ENCODE measurements around the gene DBNDD1. TPM values are rescaled to one million over a fixed set of nuclear protein-coding genes. Genes with fewer than 3 reads are reported as not detected.
"Not testable (repeated sequence)": the region's sequence is repeated elsewhere in the genome, so short reads cannot be mapped to it uniquely, and the experiment has no call there.

Gene DBNDD1
- total RNA-seq, 4 donors from 2014 or later = 2.1 to 14.3 (median 5.1) TPM

GRCh38 chr16:89999831-90000574 is 19.3 kb downstream of the DBNDD1 start:
- Histone ChIP-seq H3K4me1 (no peaks in the 10 kb centered on the region), H3K36me3 (peaks cover 16 to 46% (median 38%) of the 10 kb centered on the region in 4 donors), H3K27ac (replicated peaks in 1 of 4) (no peak overlapping the region), H3K4me3 (no peak overlapping the region), H3K9me3 (no peaks in the 10 kb centered on the region), H3K27me3 (no peaks in the 10 kb centered on the region)
- no peak for DNase-seq (ENCODE audit: extremely low spot score)
- WGBS = 92% methylated on average over 10 of the region's 38 CpGs
- no peak for TF ChIP-seq POLR2AphosphoS5 (IDR thresholded peaks at IDR 0.05)
- intact Hi-C loops (cut with DNase I) = no loop called here

DNA sequence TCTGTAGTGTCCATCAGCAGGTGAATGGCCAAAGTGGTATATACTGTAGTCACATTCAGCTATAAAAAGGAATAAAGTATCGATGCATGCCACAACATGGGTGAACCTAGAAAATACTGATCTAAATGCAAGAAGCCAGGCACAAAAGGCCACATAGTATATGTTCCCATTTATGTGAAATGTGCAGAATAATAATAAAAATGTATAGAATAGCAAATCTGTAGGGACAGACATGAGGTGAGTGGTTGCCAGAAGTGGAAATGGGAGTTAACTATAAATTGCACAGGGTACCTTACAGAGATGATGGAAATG is 23.1 kb downstream of the DBNDD1 start:
- TF ChIP-seq, protein P1, sequence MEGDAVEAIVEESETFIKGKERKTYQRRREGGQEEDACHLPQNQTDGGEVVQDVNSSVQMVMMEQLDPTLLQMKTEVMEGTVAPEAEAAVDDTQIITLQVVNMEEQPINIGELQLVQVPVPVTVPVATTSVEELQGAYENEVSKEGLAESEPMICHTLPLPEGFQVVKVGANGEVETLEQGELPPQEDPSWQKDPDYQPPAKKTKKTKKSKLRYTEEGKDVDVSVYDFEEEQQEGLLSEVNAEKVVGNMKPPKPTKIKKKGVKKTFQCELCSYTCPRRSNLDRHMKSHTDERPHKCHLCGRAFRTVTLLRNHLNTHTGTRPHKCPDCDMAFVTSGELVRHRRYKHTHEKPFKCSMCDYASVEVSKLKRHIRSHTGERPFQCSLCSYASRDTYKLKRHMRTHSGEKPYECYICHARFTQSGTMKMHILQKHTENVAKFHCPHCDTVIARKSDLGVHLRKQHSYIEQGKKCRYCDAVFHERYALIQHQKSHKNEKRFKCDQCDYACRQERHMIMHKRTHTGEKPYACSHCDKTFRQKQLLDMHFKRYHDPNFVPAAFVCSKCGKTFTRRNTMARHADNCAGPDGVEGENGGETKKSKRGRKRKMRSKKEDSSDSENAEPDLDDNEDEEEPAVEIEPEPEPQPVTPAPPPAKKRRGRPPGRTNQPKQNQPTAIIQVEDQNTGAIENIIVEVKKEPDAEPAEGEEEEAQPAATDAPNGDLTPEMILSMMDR (IDR thresholded peaks at IDR 0.05) = no peak
- TF ChIP-seq POLR2AphosphoS5 (IDR thresholded peaks at IDR 0.05) = no peak
- TF ChIP-seq EP300 (IDR thresholded peaks at IDR 0.05) = no peak
- no peak for TF ChIP-seq POLR2A (IDR thresholded peaks at IDR 0.05; ENCODE audit: low read depth)
- intact Hi-C loops (cut with DNase I) = no loop called here
- H3K27ac ChIP-seq (replicated peaks in 1 of 4) = peak overlapping the region; percentile 77 to 88 (median 82)
- no peaks in the 10 kb centered on the region for H3K9me3 ChIP-seq
- peaks cover 16 to 78% (median 70%) of the 10 kb centered on the region in 4 donors for H3K36me3 ChIP-seq
- H3K4me1 ChIP-seq = peaks cover 0 to 8% (median 6%) of the 10 kb centered on the region in 4 donors
- no peaks in the 10 kb centered on the region for H3K27me3 ChIP-seq
- no peak overlapping the region for H3K4me3 ChIP-seq
- DNase-seq (ENCODE audit: extremely low spot score) = no peak
- 95% methylated on average over 1 of the region's 1 CpG for WGBS

DNA sequence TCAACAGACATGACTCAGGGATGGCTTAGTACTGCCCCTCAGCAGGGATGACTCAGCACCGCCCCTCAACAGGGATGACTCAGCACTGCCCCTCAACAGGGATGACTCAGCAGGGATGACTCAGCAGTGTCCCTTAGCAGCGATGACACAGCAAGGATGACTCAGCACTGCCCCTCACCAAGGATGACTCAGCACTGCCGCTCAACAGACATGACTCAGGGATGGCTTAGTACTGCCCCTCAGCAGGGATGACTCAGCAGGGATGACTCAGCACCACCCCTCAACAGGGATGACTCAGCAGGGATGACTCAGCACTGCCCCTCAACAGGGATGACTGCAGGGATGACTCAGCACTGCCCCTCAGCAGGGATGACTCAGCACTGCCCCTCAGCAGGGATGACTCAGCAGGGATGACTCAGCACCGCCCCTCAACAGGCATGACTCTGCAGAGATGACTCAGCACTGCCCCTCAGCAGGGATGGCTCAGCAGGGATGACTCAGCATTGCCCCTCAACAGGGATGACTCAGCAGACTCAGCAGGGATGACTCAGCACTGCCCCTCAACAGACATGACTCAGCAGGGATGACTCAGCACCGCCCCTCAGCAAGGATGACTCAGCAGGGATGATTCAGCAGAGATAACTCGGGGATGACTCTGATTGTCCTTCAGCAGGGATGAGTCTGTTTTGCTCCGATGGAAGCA is 23.6 kb downstream of the DBNDD1 start:
- 74% methylated on average over 4 of the region's 7 CpGs for WGBS
- H3K27me3 ChIP-seq; DNase-seq (ENCODE audit: extremely low spot score); intact Hi-C loops (cut with DNase I); H3K4me1 ChIP-seq; H3K4me3 ChIP-seq; H3K9me3 ChIP-seq: not testable (repeated sequence)
- Histone ChIP-seq H3K27ac (replicated peaks in 1 of 4) (peak overlapping the region; percentile 77 to 88 (median 82)), H3K36me3 (peaks cover 16 to 78% (median 72%) of the 10 kb centered on the region in 4 donors)
- peak in 1 of 2 donors; percentile 26 for TF ChIP-seq POLR2AphosphoS5 (IDR thresholded peaks at IDR 0.05)

- H3K4me1 ChIP-seq; H3K27me3 ChIP-seq; H3K4me3 ChIP-seq; intact Hi-C loops (cut with DNase I); DNase-seq (ENCODE audit: extremely low spot score); H3K9me3 ChIP-seq: not testable (repeated sequence)
- peaks cover 9 to 78% (median 70%) of the 10 kb centered on the region in 4 donors for H3K36me3 ChIP-seq
- H3K27ac ChIP-seq (replicated peaks in 1 of 4) = peak overlapping the region; percentile 77 to 88 (median 82)
- 62% methylated on average over 4 of the region's 8 CpGs for WGBS
Observed at GRCh38 chr16:89994721-89995474, 24.4 kb downstream of the DBNDD1 start.

- Histone ChIP-seq H3K9me3 (no peaks in the 10 kb centered on the region), H3K27ac (replicated peaks in 1 of 4) (peak overlapping the region; percentile 77 to 88 (median 82)), H3K27me3 (no peaks in the 10 kb centered on the region), H3K4me1 (peaks cover 0 to 8% (median 6%) of the 10 kb centered on the region in 4 donors), H3K36me3 (peaks cover 5 to 76% (median 66%) of the 10 kb centered on the region in 4 donors), H3K4me3 (no peak overlapping the region)
- intact Hi-C loops (cut with DNase I) = no loop called here
- no peak for DNase-seq (ENCODE audit: extremely low spot score)
- no peak for TF ChIP-seq POLR2A (IDR thresholded peaks at IDR 0.05; ENCODE audit: low read depth)
- no peak for TF ChIP-seq EP300 (IDR thresholded peaks at IDR 0.05)
- TF ChIP-seq POLR2AphosphoS5 (IDR thresholded peaks at IDR 0.05) = peak; percentile 28 to 56
- WGBS = 82% methylated on average over 7 of the region's 7 CpGs
Observed at GRCh38 chr16:89994389-89994720, 24.9 kb downstream of the DBNDD1 start.

GRCh38 chr16:89993971-89994370 is 25.3 kb downstream of the DBNDD1 start:
- no peak for TF ChIP-seq POLR2A (IDR thresholded peaks at IDR 0.05; ENCODE audit: low read depth)
- TF ChIP-seq, protein P1 (IDR thresholded peaks at IDR 0.05) = no peak
- TF ChIP-seq EP300 (IDR thresholded peaks at IDR 0.05) = no peak
- TF ChIP-seq POLR2AphosphoS5 (IDR thresholded peaks at IDR 0.05) = no peak
- Histone ChIP-seq H3K9me3 (no peaks in the 10 kb centered on the region), H3K4me1 (peaks cover 0 to 8% (median 6%) of the 10 kb centered on the region in 4 donors), H3K36me3 (peaks cover 5 to 76% (median 66%) of the 10 kb centered on the region in 4 donors), H3K27ac (replicated peaks in 1 of 4) (peak overlapping the region; percentile 77 to 88 (median 82)), H3K27me3 (no peaks in the 10 kb centered on the region), H3K4me3 (no peak overlapping the region)
- 83% methylated on average over 7 of the region's 7 CpGs for WGBS
- intact Hi-C loops (cut with DNase I) = no loop called here
- no peak for DNase-seq (ENCODE audit: extremely low spot score)
